Stimulated activated naive B cell treated with anti-CD40 and anti-IgM and Interleukin-4, amounts not matched to agents 10 μg/mL and 1 μg/mL and 100 μg/mL, for 72 hours (primary cell): ENCODE data around the gene ZC3H10.
A peak's percentile ranks its signal among the peaks of the same experiment; 100 is the strongest.
"Not testable (repeated sequence)": the region's sequence is repeated elsewhere in the genome, so short reads cannot be mapped to it uniquely, and the experiment has no call there.

Experiments
- ATAC-seq, 2 donors: fragments of 150-1000 bp; cut with Tn5 transposase; replicated peaks; 2 replicates each; pipeline ENCODE4 v1.10.0; 2021; ENCODE audit warnings: moderate library complexity in 1 of 2
- DNase-seq: peaks from one replicate; pipeline ENCODE4 v3.0.0; 2021
- H3K27ac Mint-ChIP-seq: one replicate; pipeline ENCODE4 v1.8.0; 2022; ENCODE audit warnings: mild to moderate bottlenecking, mixed read lengths
- H3K27me3 Mint-ChIP-seq, 2 donors: one replicate each; pipeline ENCODE4 v1.8.0; 2022; ENCODE audit warnings: mixed read lengths in 2 of 2
- H3K36me3 Mint-ChIP-seq, 2 donors: one replicate each; pipeline ENCODE4 v1.8.0; 2022; ENCODE audit warnings: mixed read lengths in 2 of 2, mild to moderate bottlenecking in 1 of 2
- H3K4me1 Mint-ChIP-seq, 2 donors: one replicate each; pipeline ENCODE4 v1.8.0; 2022; ENCODE audit warnings: mixed read lengths in 2 of 2, mild to moderate bottlenecking in 1 of 2
- H3K4me3 Mint-ChIP-seq, 2 donors: one replicate each; pipeline ENCODE4 v1.8.0; 2022; ENCODE audit warnings: mild to moderate bottlenecking in 2 of 2, mixed read lengths in 2 of 2, moderate library complexity in 1 of 2
- H3K9me3 Mint-ChIP-seq, 2 donors: one replicate each; pipeline ENCODE4 v1.8.0; 2022; ENCODE audit warnings: mixed read lengths in 2 of 2, mild to moderate bottlenecking in 1 of 2

Gene ZC3H10

GRCh38 chr12:56146492-56147460 lies 28.7 kb downstream of the ZC3H10 start:
- Mint-ChIP-seq H3K4me1 (peaks cover 24 to 30% of the 10 kb centered on the region in 2 donors), H3K36me3 (peaks cover 22 to 25% of the 10 kb centered on the region in 2 donors), H3K27me3 (no peaks in the 10 kb centered on the region), H3K9me3 (no peaks in the 10 kb centered on the region), H3K4me3 (no peak overlapping the region), H3K27ac (no peak overlapping the region)
- ATAC-seq (no peak), DNase-seq (no peak)

- Mint-ChIP-seq H3K27me3 (no peaks in the 10 kb centered on the region), H3K4me3 (peak overlapping the region in 1 of 2 donors; percentile 36), H3K4me1 (peaks cover 25 to 51% of the 10 kb centered on the region in 2 donors), H3K9me3 (no peaks in the 10 kb centered on the region), H3K27ac (peak overlapping the region; percentile 79), H3K36me3 (peaks cover 8 to 9% of the 10 kb centered on the region in 2 donors)
- ATAC-seq, result no peak
- DNase-seq, result no peak
These were observed 32.5 kb downstream of the ZC3H10 start for GRCh38 chr12:56150563-56150962.

- H3K36me3 Mint-ChIP-seq, result peaks cover 10 to 11% of the 10 kb centered on the region in 2 donors
- peak overlapping the region; percentile 92 to 97 for H3K4me3 Mint-ChIP-seq
- peaks cover 25 to 54% of the 10 kb centered on the region in 2 donors for H3K4me1 Mint-ChIP-seq
- no peaks in the 10 kb centered on the region for H3K27me3 Mint-ChIP-seq
- DNase-seq, result peak; percentile 64
- no peaks in the 10 kb centered on the region for H3K9me3 Mint-ChIP-seq
- peak overlapping the region; percentile 97 for H3K27ac Mint-ChIP-seq
- ATAC-seq, result peak; percentile 81 to 82
These were observed 33.6 kb downstream of the ZC3H10 start for GRCh38 chr12:56151672-56152131.

- Mint-ChIP-seq H3K36me3 (peaks cover 10 to 11% of the 10 kb centered on the region in 2 donors), H3K4me3 (peak within 1 kb of the TSS; percentile 92 to 97), H3K27ac (peak within 1 kb of the TSS; percentile 97), H3K4me1 (peaks cover 25 to 57% of the 10 kb centered on the region in 2 donors), H3K27me3 (no peaks in the 10 kb centered on the region), H3K9me3 (no peaks in the 10 kb centered on the region)
- ATAC-seq (peak; percentile 90 to 92), DNase-seq (peak; percentile 88)
These were observed 34.2 kb downstream of the ZC3H10 start, which contains the start of gene MYL6B for GRCh38 chr12:56152132-56152755. MYL6B (plus strand) TSS chr12:56152587; CDS start chr12:56153919, 1,332 bp downstream.

- no peaks in the 10 kb centered on the region for H3K27me3 Mint-ChIP-seq
- no peak for ATAC-seq
- H3K4me3 Mint-ChIP-seq, result peak overlapping the region; percentile 92 to 97
- peak overlapping the region; percentile 97 for H3K27ac Mint-ChIP-seq
- H3K4me1 Mint-ChIP-seq, result peaks cover 26 to 61% of the 10 kb centered on the region in 2 donors
- DNase-seq, result no peak
- peaks cover 10 to 12% of the 10 kb centered on the region in 2 donors for H3K36me3 Mint-ChIP-seq
- H3K9me3 Mint-ChIP-seq, result no peaks in the 10 kb centered on the region
These were observed 35.0 kb downstream of the ZC3H10 start for GRCh38 chr12:56152756-56153677.

GRCh38 chr12:56153678-56154065 lies 35.6 kb downstream of the ZC3H10 start:
- Mint-ChIP-seq H3K4me3 (peak overlapping the region; percentile 92 to 97), H3K4me1 (peaks cover 26 to 64% of the 10 kb centered on the region in 2 donors), H3K9me3 (no peaks in the 10 kb centered on the region), H3K27ac (peak overlapping the region; percentile 97), H3K36me3 (peaks cover 14 to 18% of the 10 kb centered on the region in 2 donors), H3K27me3 (no peaks in the 10 kb centered on the region)
- DNase-seq, result no peak
- no peak for ATAC-seq

GRCh38 chr12:56154246-56154771 lies 36.2 kb downstream of the ZC3H10 start:
- H3K27ac Mint-ChIP-seq, result no peak overlapping the region
- H3K9me3 Mint-ChIP-seq, result no peaks in the 10 kb centered on the region
- no peak for ATAC-seq
- H3K4me1 Mint-ChIP-seq, result peaks cover 29 to 70% of the 10 kb centered on the region in 2 donors
- DNase-seq, result no peak
- H3K36me3 Mint-ChIP-seq, result peaks cover 20 to 25% of the 10 kb centered on the region in 2 donors
- H3K27me3 Mint-ChIP-seq, result no peaks in the 10 kb centered on the region
- no peak overlapping the region for H3K4me3 Mint-ChIP-seq

- H3K9me3 Mint-ChIP-seq, result no peaks in the 10 kb centered on the region
- H3K4me3 Mint-ChIP-seq, result no peak overlapping the region
- peaks cover 30 to 75% of the 10 kb centered on the region in 2 donors for H3K4me1 Mint-ChIP-seq
- H3K27me3 Mint-ChIP-seq, result no peaks in the 10 kb centered on the region
- DNase-seq, result no peak
- H3K27ac Mint-ChIP-seq, result no peak overlapping the region
- no peak for ATAC-seq
- peaks cover 24 to 30% of the 10 kb centered on the region in 2 donors for H3K36me3 Mint-ChIP-seq
These were observed 36.8 kb downstream of the ZC3H10 start for GRCh38 chr12:56154818-56155217.

- Mint-ChIP-seq H3K9me3 (no peaks in the 10 kb centered on the region), H3K4me3 (peak overlapping the region; percentile 6 to 15)
These were observed 37.3 kb downstream of the ZC3H10 start for GRCh38 chr12:56155256-56155845.

GRCh38 chr12:56156464-56157200 lies 38.6 kb downstream of the ZC3H10 start:
- H3K4me1 Mint-ChIP-seq, result peaks cover 33 to 78% of the 10 kb centered on the region in 2 donors
- H3K4me3 Mint-ChIP-seq, result peak overlapping the region; percentile 91 to 97
- not testable (repeated sequence) for H3K27me3 Mint-ChIP-seq, ATAC-seq, H3K9me3 Mint-ChIP-seq, DNase-seq
- H3K36me3 Mint-ChIP-seq, result peaks cover 42 to 47% of the 10 kb centered on the region in 2 donors
- H3K27ac Mint-ChIP-seq, result peak overlapping the region; percentile 99

More at GRCh38 chr12:56155256-56155845, 37.3 kb downstream of the ZC3H10 start:
- Mint-ChIP-seq H3K36me3 (peaks cover 30 to 35% of the 10 kb centered on the region in 2 donors), H3K27ac (peak overlapping the region; percentile 7), H3K27me3 (no peaks in the 10 kb centered on the region), H3K4me1 (peaks cover 34 to 78% of the 10 kb centered on the region in 2 donors)
- DNase-seq, result no peak
- ATAC-seq, result no peak

GRCh38 chr12:56157201-56158028 lies 39.3 kb downstream of the ZC3H10 start:
- peaks cover 36 to 79% of the 10 kb centered on the region in 2 donors for H3K4me1 Mint-ChIP-seq
- ATAC-seq, result peak; percentile 62 to 66
- no peaks in the 10 kb centered on the region for H3K27me3 Mint-ChIP-seq
- no peaks in the 10 kb centered on the region for H3K9me3 Mint-ChIP-seq
- peak overlapping the region; percentile 91 to 97 for H3K4me3 Mint-ChIP-seq
- DNase-seq, result peak; percentile 70
- H3K27ac Mint-ChIP-seq, result peak overlapping the region; percentile 99
- H3K36me3 Mint-ChIP-seq, result peaks cover 44 to 54% of the 10 kb centered on the region in 2 donors
